PC-3 (cell line): ENCODE measurements around the gene TAOK1.

Experiments
- CTCF ChIP-seq: fragments of 300-600 bp; sonication (generic); conservative IDR thresholded peaks from 2 replicates; pipeline ENCODE4 v1.5.1; 2017; ENCODE audit warnings: antibody characterized with exemption, low read depth, mild to moderate bottlenecking, low read length
- EZH2 ChIP-seq: fragments of 300-600 bp; sonication (generic); IDR thresholded peaks from one replicate; pipeline ENCODE4 v1.6.1; 2017; ENCODE audit warnings: antibody characterized with exemption, mild to moderate bottlenecking, low read length; ENCODE audit not compliant: unreplicated experiment
- EZH2phosphoT487 ChIP-seq: fragments of 300-600 bp; sonication (generic); IDR thresholded peaks from 2 replicates; pipeline ENCODE4 v1.6.1; 2018; ENCODE audit warnings: mild to moderate bottlenecking, antibody characterized with exemption, low read length, borderline replicate concordance

- TF ChIP-seq EZH2 (no peak), CTCF (no peak), EZH2phosphoT487 (no peak)
Measured at GRCh38 chr17:29595107-29595942, 205.2 kb downstream of the TAOK1 start.
